Chondrocyte (in vitro differentiated cells): ENCODE results near the gene GGNBP2. TPM values are rescaled to one million over a fixed set of nuclear protein-coding genes. Genes with fewer than 3 reads are reported as not detected.
"Not testable (repeated sequence)": the region's sequence is repeated elsewhere in the genome, so short reads cannot be mapped to it uniquely, and the experiment has no call there.

Source experiments
- DNase-seq: peaks from one replicate; pipeline ENCODE4 v3.0.0; 2021; ENCODE audit warnings: mixed read lengths, low spot score
- H3K27ac Mint-ChIP-seq: one replicate; pipeline ENCODE4 v1.8.0; 2021; ENCODE audit warnings: mild to moderate bottlenecking, moderate library complexity, mixed read lengths; ENCODE audit not compliant: unreplicated experiment
- H3K27me3 Mint-ChIP-seq: 2 replicates; pipeline ENCODE4 v1.8.0; 2021; ENCODE audit warnings: low read depth, mixed read lengths
- H3K36me3 Mint-ChIP-seq: 2 replicates; pipeline ENCODE4 v1.8.0; 2021; ENCODE audit warnings: low read depth, mixed read lengths
- H3K4me1 Mint-ChIP-seq: 2 replicates; pipeline ENCODE4 v1.8.0; 2021; ENCODE audit warnings: low read depth, mild to moderate bottlenecking, mixed read lengths
- H3K4me3 Mint-ChIP-seq: one replicate; pipeline ENCODE4 v1.8.0; 2021; ENCODE audit warnings: mild to moderate bottlenecking, moderate library complexity, mixed read lengths; ENCODE audit not compliant: unreplicated experiment
- H3K9me3 Mint-ChIP-seq: 2 replicates; pipeline ENCODE4 v1.8.0; 2021; ENCODE audit warnings: low read depth, mixed read lengths
- CTCF ChIP-seq: fragments of 200-600 bp; sonication (generic); IDR thresholded peaks from 2 replicates; pipeline ENCODE4 v1.5.0; 2021; ENCODE audit warnings: antibody characterized with exemption, mild to moderate bottlenecking, moderate library complexity
- total RNA-seq: library from RNA; stranded (reverse); gene quantifications from 3 replicates; pipeline ENCODE4 v1.2.1, GENCODE V29; 2021

GGNBP2 gene
- total RNA-seq, 1 donor from 2014 or later = 68.2 TPM

GRCh38 chr17:36601303-36602029 lies 56.7 kb downstream of the GGNBP2 start, which contains the start of gene MRM1:
Gene MRM1, plus strand, starts transcription at chr17:36601583. Its CDS starts 228 bp downstream, at chr17:36601811.
- Mint-ChIP-seq H3K27me3 (no peaks in the 10 kb centered on the region), H3K4me3 (peak within 1 kb of the TSS; percentile 76), H3K36me3 (no peaks in the 10 kb centered on the region), H3K9me3 (no peaks in the 10 kb centered on the region), H3K4me1 (peaks cover 30% of the 10 kb centered on the region), H3K27ac (peak within 1 kb of the TSS; percentile 94)
- DNase-seq = no peak
- TF ChIP-seq CTCF = no peak

- Mint-ChIP-seq H3K36me3 (no peaks in the 10 kb centered on the region), H3K4me1 (peaks cover 30% of the 10 kb centered on the region), H3K27ac (peak overlapping the region; percentile 32), H3K27me3 (no peaks in the 10 kb centered on the region), H3K9me3 (no peaks in the 10 kb centered on the region), H3K4me3 (peak overlapping the region; percentile 76)
- TF ChIP-seq CTCF = no peak
- DNase-seq = no peak
These were observed 57.5 kb downstream of the GGNBP2 start for GRCh38 chr17:36602030-36602748.

GRCh38 chr17:36602924-36603384 lies 58.2 kb downstream of the GGNBP2 start:
- Mint-ChIP-seq H3K4me3 (peak overlapping the region; percentile 76), H3K9me3 (no peaks in the 10 kb centered on the region), H3K36me3 (no peaks in the 10 kb centered on the region), H3K27ac (peak overlapping the region; percentile 8), H3K27me3 (no peaks in the 10 kb centered on the region), H3K4me1 (peaks cover 30% of the 10 kb centered on the region)
- TF ChIP-seq CTCF = peak; percentile 96
- DNase-seq = no peak

GRCh38 chr17:36605028-36605427 lies 60.3 kb downstream of the GGNBP2 start:
- H3K27me3 Mint-ChIP-seq, H3K9me3 Mint-ChIP-seq, H3K27ac Mint-ChIP-seq, H3K36me3 Mint-ChIP-seq, H3K4me3 Mint-ChIP-seq: not testable (repeated sequence)
- DNase-seq = peak; percentile 14
- peaks cover 30% of the 10 kb centered on the region for H3K4me1 Mint-ChIP-seq

GRCh38 chr17:36608280-36608679 lies 63.6 kb downstream of the GGNBP2 start:
- no peak overlapping the region for H3K4me3 Mint-ChIP-seq
- H3K27ac Mint-ChIP-seq = no peak overlapping the region
- TF ChIP-seq CTCF = no peak
- peaks cover 13% of the 10 kb centered on the region for H3K4me1 Mint-ChIP-seq
- peak; percentile 51 for DNase-seq
- no peaks in the 10 kb centered on the region for H3K27me3 Mint-ChIP-seq
- no peaks in the 10 kb centered on the region for H3K36me3 Mint-ChIP-seq
- no peaks in the 10 kb centered on the region for H3K9me3 Mint-ChIP-seq
